GM18519 (cell line): ENCODE measurements around the gene DCUN1D3.

Experiments used
- ATAC-seq: cut with Tn5 transposase; IDR thresholded peaks from one replicate; pipeline ENCODE4 v1.9.1; 2021; ENCODE audit warnings: mild to moderate bottlenecking, moderate library complexity; ENCODE audit not compliant: unreplicated experiment, low FRiP score

Gene DCUN1D3

GRCh38 chr16:20897253-20897897, 2.8 kb downstream of the DCUN1D3 start:
- ATAC-seq, result no peak

- no peak for ATAC-seq
Measured at GRCh38 chr16:20894388-20894787, 5.8 kb downstream of the DCUN1D3 start.

DNA sequence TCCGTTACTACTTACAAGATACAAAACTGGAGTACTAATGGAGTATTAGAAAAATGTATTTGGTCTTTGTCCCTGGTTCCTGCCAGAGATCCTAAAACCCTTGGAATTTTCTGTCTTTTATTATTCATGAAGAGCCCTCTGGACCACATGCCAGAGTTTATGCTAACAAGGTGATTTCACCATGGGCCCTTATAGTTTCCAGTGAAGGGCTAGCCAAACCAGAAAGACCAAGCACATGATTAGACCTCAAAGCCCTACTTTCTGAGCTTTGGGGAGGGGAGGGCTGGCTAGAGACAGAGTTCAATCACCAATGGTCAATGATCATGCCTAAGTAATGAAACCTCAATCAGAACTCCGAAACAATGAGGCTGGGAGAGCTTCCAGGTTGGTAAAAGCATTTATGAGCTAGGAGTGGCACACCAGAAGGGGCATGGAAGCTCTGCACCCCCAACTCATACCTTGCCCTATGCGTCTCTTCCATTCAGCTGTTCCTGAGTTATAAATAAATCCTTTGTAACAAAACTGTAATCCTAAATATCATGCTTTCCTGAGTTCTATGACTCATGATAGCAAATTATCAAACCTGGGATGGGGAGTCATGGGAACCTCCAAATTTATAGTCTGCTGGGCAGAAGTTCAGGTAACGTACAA, 10.4 kb downstream of the DCUN1D3 start:
- no peak for ATAC-seq

GRCh38 chr16:20887207-20887606, 13.0 kb downstream of the DCUN1D3 start:
- ATAC-seq, result no peak

GRCh38 chr16:20886320-20886719, 13.8 kb downstream of the DCUN1D3 start:
- ATAC-seq, result no peak

DNA sequence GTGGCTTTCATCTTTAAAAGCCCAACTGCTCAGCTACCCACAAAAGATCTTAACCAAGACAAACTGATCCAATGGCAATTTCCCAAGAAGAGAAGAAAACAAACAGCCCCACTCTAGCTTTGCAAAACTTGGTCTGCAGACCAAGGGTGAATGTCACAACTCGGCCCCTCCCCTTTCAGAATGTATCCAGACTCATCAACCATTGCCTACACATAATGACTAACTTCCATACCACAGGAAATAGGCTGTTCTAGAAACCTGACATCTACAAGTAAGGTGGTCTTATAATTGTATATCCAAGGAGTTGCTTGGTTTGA, 16.0 kb downstream of the DCUN1D3 start:
- no peak for ATAC-seq

DNA sequence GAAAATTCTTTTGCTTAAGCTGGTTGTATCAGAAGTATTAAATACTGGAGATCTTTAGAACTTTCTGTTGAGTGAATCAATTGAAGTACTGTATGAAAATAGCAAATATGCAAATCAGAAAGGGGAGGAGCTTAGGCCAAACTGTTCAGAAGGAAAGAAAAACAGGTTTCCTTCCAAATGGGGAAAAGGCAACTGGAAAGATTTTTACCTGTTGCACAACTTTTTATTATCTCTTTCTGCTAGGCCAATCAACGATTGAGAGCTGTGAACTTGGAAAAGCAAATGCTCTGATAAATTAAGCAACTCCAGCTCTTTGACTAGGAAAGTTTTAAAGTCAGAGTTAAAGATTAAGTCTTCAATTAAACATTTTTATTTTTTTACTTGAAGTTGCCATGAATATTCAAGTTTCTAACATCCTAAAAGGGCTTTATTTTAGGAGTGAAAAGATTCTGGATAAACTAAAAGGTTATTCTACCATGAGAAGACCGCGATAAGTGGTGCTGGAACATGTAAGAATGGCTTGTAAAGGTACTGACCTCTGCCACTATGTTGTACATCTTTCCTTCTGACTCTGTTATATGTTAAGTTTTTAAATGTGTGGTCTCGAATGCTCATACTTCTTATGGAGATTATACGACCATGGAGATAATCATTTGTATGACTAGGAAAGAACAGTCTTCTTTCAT, 16.5 kb downstream of the DCUN1D3 start:
- ATAC-seq, result no peak

DNA sequence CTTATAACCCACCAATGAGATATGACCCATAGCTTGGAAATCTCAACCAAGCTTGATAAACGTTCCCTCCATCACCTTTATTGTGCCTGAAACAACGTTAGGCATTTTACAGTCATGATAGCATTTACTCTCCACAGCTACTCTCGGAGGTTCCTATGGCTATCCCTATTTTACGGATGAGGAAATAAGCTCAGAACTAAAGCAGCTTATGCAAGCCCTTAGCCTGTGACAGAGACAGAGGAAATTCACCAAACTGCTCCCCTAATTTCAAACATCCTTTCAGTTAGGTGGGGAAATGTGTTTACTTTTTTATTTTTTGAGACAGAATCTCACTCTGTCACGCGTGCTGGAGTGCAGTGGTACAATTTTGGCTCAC, 18.7 kb downstream of the DCUN1D3 start:
- no peak for ATAC-seq

DNA sequence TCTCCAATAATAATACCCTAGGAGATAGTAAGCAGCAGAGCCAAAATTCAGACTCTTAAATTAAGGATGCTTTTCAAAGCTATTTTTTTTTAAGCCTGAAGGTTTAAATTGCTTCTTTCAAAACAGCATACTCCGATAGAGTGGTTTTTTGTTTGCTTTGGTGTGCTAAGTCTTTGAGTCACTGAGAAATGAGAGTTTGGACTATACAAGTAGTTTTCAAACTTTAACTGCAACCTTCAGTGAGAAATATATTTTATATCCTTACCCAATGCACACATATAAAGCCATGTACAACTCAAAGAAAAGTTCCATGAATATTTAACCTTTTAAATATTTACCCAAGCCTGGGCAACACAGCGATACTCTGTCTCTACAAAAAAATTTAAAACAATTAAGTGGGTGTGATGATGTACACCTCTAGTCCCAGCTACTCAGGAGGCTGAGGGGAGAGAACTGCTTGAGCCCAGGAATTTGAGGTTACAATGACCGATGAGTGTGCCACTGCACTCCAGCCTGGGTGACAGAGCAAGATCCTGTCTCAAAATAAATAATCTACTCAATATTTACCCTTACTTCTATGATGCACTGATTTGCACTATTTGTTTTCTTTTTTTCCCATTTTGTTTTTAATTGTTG, 19.2 kb downstream of the DCUN1D3 start:
- ATAC-seq, result no peak

DNA sequence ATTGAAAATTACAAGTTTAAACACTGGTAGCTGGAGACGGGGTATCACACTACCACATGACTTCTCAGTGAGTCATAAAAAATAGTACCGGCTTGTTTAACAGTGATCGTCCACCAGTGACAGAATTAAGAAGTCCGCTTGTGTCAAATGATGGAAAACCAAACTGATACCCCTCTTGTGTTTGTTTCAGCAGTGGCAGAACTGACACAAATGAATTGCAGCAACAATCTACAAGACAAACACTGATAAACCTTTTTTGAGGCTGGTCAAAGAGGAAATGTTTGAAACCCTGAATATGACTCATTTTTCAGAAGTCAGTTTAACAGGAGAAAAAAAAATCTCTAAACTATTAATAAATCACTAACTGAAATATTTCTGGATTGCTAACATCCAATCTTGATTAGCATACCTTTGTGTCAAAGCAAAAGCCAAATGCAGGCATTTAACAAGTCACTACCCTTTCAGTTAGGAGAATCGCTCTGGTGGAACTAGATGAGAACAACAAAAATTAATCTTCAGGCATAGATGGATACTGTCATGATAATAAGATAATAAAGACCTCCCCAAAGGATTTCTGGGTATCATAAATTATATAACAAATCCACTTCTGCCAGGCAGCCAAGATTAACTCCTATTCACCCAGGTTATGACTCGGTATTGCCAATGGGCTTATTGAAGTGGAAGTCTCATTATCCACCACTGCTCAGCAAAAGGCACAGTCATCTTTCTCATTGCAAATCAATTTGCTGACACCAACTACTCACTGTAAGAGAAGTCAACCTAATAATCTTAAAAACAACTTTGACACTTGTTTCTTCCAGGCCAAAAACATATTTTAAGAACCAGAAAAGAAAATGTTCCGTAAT, 20.8 kb downstream of the DCUN1D3 start:
- ATAC-seq, result no peak

DNA sequence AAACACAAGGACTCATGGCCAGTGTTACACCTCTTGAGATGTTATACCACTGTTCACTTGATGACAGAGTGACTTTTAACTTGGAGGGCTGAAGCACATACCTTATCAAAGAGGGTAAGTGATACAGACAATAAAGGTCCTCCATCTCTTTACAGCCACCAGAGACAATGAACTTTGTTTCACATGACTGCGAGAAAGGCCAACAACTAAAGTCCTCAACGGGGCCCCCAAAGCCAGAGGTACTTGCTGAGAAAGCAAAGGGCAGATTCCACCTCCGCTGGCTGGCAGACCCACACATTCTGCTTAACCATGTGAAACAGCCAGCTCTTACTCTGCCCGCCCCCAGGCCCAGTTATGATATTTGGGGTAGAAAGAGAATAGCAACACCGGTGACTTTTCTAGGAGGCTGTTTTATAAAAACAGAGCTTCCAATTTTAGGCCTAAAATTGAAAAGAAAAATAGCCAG, 21.4 kb downstream of the DCUN1D3 start:
- ATAC-seq, result no peak

DNA sequence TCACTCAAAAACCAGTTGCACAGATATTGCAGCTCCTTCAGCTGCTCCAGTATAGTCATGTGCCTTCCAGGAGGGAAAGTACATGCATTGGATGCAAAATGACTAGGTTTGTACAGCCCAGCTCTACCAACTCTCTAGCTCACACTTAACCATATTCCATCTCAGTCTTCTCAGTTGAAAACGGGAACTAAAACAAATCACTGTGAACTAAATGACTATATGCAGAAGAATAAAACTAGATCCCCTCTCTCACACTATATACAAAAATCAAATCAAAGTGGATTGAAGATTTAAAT, 24.9 kb downstream of the DCUN1D3 start:
- no peak for ATAC-seq

- ATAC-seq, result no peak
Measured at GRCh38 chr16:20874088-20874581, 26.0 kb downstream of the DCUN1D3 start.

DNA sequence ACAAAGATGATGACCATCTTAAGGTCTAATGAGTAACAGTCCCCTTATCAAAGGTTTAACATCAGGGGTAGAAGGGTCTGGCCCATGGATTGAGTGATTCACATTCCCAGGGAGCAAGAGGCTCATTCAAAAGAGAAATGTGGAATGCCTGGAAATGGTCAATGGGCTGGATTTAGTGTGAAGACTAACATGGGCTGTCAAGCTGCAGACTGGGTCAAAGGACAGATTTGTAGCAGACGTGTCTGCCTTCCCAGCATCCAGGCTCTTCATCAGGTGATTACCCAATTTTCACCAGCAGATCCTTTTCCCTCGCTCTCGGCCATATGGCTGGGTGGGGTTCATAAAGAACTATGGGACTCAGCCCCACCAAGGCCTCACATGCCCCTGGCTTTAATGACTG, 26.8 kb downstream of the DCUN1D3 start:
- no peak for ATAC-seq

GRCh38 chr16:20871941-20872815, 28.0 kb downstream of the DCUN1D3 start:
- ATAC-seq, result no peak

- no peak for ATAC-seq
Measured at GRCh38 chr16:20871258-20871657, 28.9 kb downstream of the DCUN1D3 start.

DNA sequence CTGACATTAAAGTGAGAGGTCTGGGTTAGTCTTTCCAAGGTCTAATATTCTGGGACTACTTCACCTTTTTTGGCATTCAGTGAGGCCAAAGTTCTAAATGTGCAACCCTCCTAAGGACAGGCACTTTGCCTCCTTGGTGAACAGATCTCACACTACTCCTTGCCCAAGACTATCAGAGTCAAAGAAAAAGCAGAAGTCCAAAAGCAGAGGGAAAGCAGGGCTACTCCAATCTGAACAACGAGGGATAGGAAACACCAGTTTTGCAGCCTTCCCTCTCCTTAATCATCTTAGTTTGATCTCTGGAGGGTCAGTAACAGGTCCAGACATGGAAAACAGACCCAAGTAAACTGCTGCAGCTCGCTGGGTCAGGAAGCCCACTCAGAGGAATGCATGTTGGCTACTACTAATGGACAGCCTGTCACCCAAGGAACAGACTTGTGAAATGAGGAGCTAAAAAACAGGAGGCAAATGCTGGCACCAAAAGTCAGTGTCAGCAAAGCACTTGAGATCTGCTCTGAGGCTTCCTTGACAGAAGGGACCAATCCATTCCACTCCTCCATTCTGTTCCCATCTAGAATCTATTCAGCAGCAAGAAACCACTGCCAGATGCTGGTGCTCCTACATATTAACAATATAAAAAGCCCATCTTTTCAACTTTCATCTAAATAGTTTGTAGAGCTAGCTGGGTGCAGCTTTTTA, 29.9 kb downstream of the DCUN1D3 start:
- ATAC-seq, result no peak

GRCh38 chr16:20868890-20869289, 31.3 kb downstream of the DCUN1D3 start:
- ATAC-seq, result no peak

- ATAC-seq, result no peak
Measured at GRCh38 chr16:20867585-20867984, 32.6 kb downstream of the DCUN1D3 start.
